Left cardiac atrium (tissue), 4 donors: ENCODE data around the gene FMNL3. TPM values are rescaled to one million over a fixed set of nuclear protein-coding genes. Genes with fewer than 3 reads are reported as not detected.
A peak's percentile ranks its signal among the peaks of the same experiment; 100 is the strongest.

Experiments
- ATAC-seq, 2 donors: fragments of 200-7000 bp; cut with Tn5 transposase; one replicate each; pipeline ENCODE4 v1.9.1; 2020; ENCODE audit warnings: mild to moderate bottlenecking in 2 of 2, moderate library complexity in 2 of 2
- DNase-seq: peaks from one replicate; pipeline ENCODE4 v3.0.0-alpha.2; 2020
- intact Hi-C, 2 donors: fragments of 100-400 bp; cut with DNase I; formaldehyde crosslinking; loops; one replicate each; pipeline versions ENCODE4 v1.14.1 to v1.15.1; 2022 to 2023
- total RNA-seq, 2 donors: library from RNA; stranded (reverse); fragmentation: NEBNext Ultra II Directional; extraction: Animal tissue kit (Norgen Biotek cat#: 25700); gene quantifications; one replicate each; pipeline ENCODE4 v1.2.1, GENCODE V29; 2021
- donor health status: DM: no; HTN: yes; CAD: no.
- donor health status: DM: no; HTN: yes; CAD: no; lungs with severe emphysema.
- donor health status: DM: yes; HTN: yes; CAD: no.
- donor health status: Dilated cardiomyopathy.

Gene FMNL3
- total RNA-seq, 2 donors from 2014 or later: 12.2 to 21.2 TPM

DNA sequence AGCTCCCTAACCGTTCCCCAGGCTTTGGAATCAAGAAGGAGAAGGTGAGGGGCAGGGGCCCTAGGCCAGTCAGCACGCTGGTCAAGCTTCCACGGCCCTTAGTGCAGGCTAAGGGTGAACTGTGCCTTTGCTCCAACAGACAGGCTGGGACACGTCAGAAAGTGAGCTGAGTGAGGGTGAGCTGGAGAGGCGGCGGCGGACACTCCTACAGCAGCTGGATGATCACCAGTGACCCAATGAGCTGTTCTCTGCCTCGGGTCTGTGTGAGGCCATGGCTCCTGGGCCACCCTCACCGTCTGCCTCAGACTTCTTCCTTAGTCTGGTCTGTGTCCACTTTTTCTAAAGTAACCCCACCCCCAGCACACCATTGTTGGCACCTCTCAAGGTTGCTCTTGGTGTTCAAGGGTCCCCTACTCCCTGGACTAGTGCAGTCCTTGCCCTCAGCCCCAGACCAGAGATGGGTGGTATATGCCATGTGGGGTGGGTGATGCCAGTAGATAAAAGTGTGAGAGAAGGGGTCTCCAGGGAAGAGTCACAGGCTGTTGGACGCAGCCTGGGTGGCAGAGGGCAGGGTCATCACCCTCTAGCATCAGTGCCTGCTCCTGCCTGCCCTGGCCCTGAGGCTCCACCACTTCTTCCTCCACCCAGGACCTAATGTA, 63.1 kb downstream of the FMNL3 start:
- ATAC-seq: peak; percentile 2 to 14
- DNase-seq: no peak
- intact Hi-C loops: loop anchor here (1.0 to 2.0 kb wide), 2 partner anchors 63 kb away; partner anchors contain the start of gene FMNL3 (in 2 of the 2)

- DNase-seq (no peak), ATAC-seq (no peak)
- intact Hi-C loops: no loop called here
Measured at GRCh38 chr12:49643135-49643534, 64.1 kb downstream of the FMNL3 start.

- intact Hi-C loops: no loop called here
- no peak for ATAC-seq
- no peak for DNase-seq
Measured at GRCh38 chr12:49642370-49642802, 64.8 kb downstream of the FMNL3 start.

DNA sequence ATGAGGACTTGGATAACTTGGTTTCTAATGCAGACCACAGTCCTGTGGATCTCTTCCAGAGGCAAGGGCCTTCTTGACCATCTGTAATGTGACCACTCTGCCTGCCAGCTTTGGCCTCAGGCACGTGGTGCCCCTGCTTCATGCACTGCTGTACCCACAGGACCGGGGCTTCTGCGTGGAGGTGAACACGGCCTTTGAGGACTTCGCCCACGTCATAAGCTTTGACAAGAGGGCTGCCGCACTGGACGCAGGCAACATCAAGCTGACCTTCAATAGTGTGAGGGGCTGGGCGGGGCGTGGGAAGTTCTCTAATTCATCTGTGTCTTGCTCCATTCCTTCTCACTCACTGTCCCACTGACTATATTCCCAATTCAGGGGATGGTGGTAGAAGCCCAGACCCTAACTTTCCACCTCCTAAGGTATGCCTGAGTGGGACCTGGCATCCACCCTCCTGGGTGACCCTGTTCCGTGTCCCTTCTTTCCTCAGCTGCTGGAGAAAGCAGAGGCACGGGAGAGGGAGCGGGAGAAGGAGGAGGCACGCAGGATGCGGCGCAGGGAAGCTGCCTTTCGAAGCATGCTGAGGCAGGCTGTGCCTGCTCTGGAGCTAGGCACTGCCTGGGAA, 65.3 kb downstream of the FMNL3 start:
- DNase-seq (no peak), ATAC-seq (no peak)
- intact Hi-C loops: no loop called here

DNA sequence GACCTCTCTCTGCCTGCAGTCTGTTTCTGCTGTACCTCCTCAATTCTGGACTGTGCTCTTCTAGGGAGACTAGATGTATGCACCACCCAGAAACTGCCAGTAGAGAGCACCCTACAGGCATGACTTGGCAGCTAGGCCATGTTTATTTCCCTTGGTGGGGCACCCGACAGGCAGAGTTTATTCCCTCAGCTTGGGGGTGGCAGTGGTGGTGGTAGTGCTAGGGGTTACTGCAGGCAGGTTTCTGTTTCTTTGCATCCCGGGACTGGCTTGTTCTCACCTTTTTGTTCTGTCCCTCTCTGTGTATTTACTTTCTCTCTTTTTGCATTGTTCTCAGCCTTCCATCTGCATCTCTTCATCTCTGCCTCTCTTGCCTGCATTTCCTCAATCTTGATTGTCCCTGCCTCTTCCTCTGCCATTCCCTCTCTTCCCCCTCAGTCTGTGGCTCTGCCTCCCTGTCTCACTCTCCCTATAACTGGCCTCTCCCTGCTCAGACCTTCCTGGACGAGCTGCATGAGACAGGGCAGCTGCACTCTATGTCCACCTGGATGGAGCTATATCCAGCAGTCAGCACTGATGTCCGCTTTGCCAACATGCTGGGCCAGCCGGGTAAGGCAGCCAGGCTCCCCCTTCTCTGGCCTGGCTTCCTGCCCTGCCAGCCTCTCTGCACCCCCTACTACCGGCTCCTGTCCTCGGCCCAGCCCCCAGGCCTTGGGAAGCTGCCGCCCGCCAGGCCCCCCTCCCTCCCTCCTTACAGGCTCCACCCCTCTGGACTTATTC, 70.0 kb downstream of the FMNL3 start:
- DNase-seq (no peak), ATAC-seq (peak; percentile 74 to 80)
- intact Hi-C loops: no loop called here

GRCh38 chr12:49636574-49636973, 70.6 kb downstream of the FMNL3 start:
- ATAC-seq (peak in 1 of 2 donors; percentile 9), DNase-seq (no peak)
- intact Hi-C loops: no loop called here

- no peak for ATAC-seq
- intact Hi-C loops: no loop called here
- DNase-seq: no peak
Measured at GRCh38 chr12:49635656-49636055, 71.5 kb downstream of the FMNL3 start.

GRCh38 chr12:49635036-49635435, 72.2 kb downstream of the FMNL3 start:
- ATAC-seq (no peak), DNase-seq (no peak)
- intact Hi-C loops: no loop called here

DNA sequence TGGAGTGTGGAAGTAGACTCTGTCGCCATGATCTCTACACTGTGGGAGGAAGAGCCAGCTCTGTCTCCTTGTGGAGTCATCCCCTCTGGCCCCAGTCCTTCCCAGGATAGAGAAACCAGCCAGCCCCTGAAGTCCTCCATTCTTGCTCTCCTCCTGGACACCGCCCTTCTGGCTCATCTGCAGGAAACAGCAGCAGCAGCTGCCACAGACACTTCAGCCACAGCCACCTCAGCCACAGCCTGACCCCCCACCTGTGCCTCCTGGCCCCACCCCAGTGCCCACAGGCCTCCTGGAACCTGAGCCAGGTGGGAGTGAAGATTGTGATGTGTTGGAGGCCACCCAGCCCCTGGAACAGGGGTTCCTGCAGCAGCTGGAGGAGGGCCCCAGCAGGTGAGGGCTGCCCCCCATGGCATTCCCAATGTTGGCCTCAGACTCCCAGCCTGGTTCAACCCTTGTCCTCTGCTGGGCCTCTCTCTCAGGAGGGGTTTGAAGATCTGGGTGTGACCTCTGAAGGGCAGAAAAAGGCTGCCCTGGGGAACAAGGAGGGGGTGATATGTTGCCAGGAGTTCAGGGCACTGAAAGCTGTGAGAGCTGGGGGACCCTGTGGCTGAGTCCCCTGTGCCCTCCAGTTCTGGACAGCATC, 73.4 kb downstream of the FMNL3 start:
- DNase-seq (no peak), ATAC-seq (no peak)
- intact Hi-C loops: no loop called here

DNA sequence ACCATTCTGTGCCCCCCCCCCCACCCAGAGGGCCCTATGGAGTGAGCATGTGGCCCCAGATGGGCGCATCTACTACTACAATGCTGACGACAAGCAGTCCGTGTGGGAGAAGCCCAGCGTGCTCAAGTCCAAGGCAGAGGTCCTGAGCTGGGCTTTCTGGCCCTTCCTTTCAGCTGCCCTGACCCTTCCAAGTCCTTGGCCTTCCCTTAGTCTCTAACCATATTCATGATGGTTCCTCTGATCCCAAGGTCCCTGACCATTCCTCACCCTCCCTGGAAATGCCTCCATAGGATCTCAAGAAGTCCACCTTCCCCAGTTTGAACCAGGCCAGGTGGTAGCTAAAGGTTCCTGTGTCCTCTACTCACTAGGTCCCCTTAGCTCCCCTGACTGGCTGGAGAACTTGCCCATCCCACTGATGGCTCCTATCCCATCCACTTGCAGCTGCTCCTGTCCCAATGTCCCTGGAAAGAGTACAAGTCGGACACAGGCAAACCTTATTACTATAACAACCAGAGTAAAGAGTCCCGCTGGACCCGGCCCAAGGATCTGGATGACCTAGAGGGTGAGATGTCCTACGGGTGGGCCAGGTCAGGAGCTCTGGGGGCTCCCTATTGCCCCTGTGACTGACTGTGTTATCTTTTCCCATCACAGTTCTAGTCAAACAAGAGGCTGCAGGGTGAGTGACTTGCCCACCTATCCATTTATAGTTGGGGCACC, 74.1 kb downstream of the FMNL3 start:
- intact Hi-C loops: no loop called here
- no peak for DNase-seq
- ATAC-seq: peak in 1 of 2 donors; percentile 14

GRCh38 chr12:49632401-49632800, 74.8 kb downstream of the FMNL3 start:
- intact Hi-C loops: no loop called here
- ATAC-seq: no peak
- DNase-seq: no peak

GRCh38 chr12:49631336-49631907, 75.8 kb downstream of the FMNL3 start:
- ATAC-seq (no peak), DNase-seq (no peak)
- intact Hi-C loops: no loop called here

DNA sequence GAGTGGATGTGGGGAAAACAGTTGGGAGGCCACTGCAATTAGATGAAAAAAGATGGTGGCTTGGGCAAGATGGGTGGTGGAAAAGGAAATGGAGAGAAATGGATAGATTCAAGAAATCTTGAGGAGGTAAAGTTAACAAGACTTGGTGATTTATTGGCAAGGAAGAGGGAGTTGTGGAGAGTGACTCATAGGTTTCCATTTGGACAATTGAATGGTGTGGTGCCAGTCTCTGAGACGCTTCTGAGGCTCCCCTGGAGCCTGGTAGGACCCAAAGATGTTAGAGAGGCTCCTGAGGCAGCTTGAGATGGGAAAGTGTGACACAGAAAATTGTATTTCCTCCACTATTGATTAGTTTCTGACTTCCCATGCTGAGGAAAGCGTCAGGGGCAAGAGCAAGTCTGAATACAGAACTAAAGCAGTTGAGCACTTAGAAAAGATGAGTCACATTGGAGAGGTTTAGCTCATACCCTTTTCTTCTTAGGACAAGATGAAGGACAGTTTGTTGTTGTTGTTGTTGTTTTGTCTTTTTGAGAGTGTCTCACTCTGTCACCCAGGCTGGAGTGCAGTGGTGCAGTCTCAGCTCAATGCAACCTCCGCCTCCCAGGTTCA, 79.3 kb downstream of the FMNL3 start:
- ATAC-seq (no peak), DNase-seq (no peak)
- intact Hi-C loops: no loop called here

GRCh38 chr12:49626836-49627235, 80.4 kb downstream of the FMNL3 start:
- ATAC-seq (no peak), DNase-seq (no peak)
- intact Hi-C loops: no loop called here

GRCh38 chr12:49626169-49626835, 80.9 kb downstream of the FMNL3 start:
- intact Hi-C loops: no loop called here
- no peak for ATAC-seq

GRCh38 chr12:49624921-49625577, 82.2 kb downstream of the FMNL3 start:
- no peak for DNase-seq
- ATAC-seq: no peak
- intact Hi-C loops: no loop called here

More at GRCh38 chr12:49626169-49626835, 80.9 kb downstream of the FMNL3 start:
- DNase-seq: no peak

DNA sequence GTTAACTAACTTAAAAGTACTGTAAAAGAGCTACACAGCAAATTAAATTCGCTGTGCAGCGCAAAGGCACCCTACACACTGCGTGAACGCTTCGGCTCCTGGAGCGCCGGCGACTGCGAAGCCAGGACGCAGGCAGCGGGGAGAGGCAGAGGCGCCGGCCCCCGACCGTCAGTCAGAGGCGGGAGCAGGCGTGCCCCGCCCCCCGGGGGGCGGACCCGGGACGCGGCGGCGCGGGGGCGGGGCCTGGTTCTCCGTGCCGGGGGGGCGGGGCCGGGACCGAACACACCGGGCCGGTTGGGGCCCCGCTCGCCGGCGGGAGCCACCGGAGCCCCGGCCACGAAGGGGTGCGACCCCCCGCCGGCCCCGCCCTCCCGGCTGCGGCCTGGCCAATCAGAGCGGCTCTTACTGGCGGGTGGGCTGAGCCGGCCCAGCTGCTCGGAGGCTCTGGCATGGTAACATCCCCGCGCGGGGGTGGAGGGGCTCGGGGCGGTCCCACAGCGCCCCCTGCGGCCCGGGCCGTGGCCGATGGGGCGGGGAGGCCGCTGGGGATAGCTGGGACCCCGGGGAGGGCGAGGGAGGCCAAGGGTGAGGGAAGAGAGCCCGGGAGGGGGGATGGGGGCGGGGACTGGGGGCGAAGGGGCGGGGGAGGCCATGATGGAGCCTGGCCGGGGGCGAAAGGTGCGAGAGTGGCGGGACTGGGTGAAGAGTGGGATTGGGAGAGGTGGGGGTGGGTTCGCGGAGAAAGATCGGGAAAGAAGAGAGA, 83.9 kb downstream of the FMNL3 start, which contains the start of gene PRPF40B:
TSS of gene PRPF40B (plus strand) at position 420 of the 763 bp plus-strand sequence. CDS start at position 450, 30 bp downstream.
- peak; percentile 91 for DNase-seq
- peak; percentile 91 to 92 for ATAC-seq
- intact Hi-C loops: no loop called here
